K562 (cell line): ENCODE measurements around the gene ANO6. TPM values are rescaled to one million over a fixed set of nuclear protein-coding genes. Genes with fewer than 3 reads are reported as not detected.

Experiments
- CBFA2T2 ChIP-seq: fragments of 450-650 bp; conservative IDR thresholded peaks from 2 replicates; pipeline ENCODE4 v1.6.1; 2017; ENCODE audit warnings: mild to moderate bottlenecking
- HDGF ChIP-seq: fragments of 450-650 bp; IDR thresholded peaks from 2 replicates; pipeline ENCODE4 v1.6.1; 2016
- TBL1XR1 ChIP-seq, 2 experiments: IDR thresholded peaks; 2 replicates each; pipeline ENCODE4 v1.6.1; 2012; ENCODE audit warnings: improper control_type of control experiment in 2 of 2, low read length in 2 of 2, mild to moderate bottlenecking in 1 of 2
- polyA plus RNA-seq, 8 experiments: library from polyadenylated mRNA; depleted of rRNA in 4 of 8; stranded (reverse) in 5 of 8; unstranded in 3 of 8; fragments of >200 nt; fragmentation: Nextera tagmentation in 2 of 8; fragmentation: Illumina TruSeq in 1 of 8; extraction: Ambion mirVana in 2 of 8; extraction: Trizol in 1 of 8; gene quantifications; 2 replicates each; pipeline versions ENCODE4 v1.2.1 to v1.2.3, GENCODE V29; 2011 to 2014; ENCODE audit warnings: inconsistent platforms in 1 of 8, missing spikeins in 1 of 8
- total RNA-seq, 7 experiments: library from RNA; depleted of rRNA in 6 of 7; stranded (reverse); fragments of >200 nt in 6 of 7; fragmentation: Illumina TruSeq in 2 of 7; extraction: Trizol in 2 of 7; gene quantifications; 2 replicates each; pipeline versions ENCODE4 v1.2.1 to v1.2.3, GENCODE V29; 2011 to 2021; ENCODE audit warnings: low replicate concordance in 1 of 7
- TF ChIP-seq, protein P1 (sequence below), 2 experiments: fragments of 450-650 bp in 1 of 2; sonication (generic) in 1 of 2; formaldehyde crosslinking in 1 of 2; IDR thresholded peaks; 2 replicates each; pipeline versions ENCODE4 v1.7.1 to v1.9.0; 2016 to 2022; ENCODE audit warnings: inconsistent platforms in 1 of 2, mild to moderate bottlenecking in 1 of 2, missing genetic modification reagents in 1 of 2
- TF ChIP-seq, protein P2 (sequence below), 3 experiments: fragments of 200-800 bp in 1 of 3; fragments of 250-450 bp in 1 of 3; fragments of 450-650 bp in 1 of 3; sonication (Bioruptor Pico) in 1 of 3; sonication (Bioruptor generic) in 1 of 3; formaldehyde crosslinking in 1 of 3; IDR thresholded peaks; 2 replicates each; pipeline versions ENCODE4 v1.6.1 to v1.8.0; 2016 to 2022; ENCODE audit warnings: mild to moderate bottlenecking in 2 of 3, missing genetic modification characterization in 2 of 3, missing compliant biosample characterization in 1 of 3, moderate library complexity in 1 of 3
- TF ChIP-seq, protein P3 (sequence below): fragments of 200-800 bp; sonication (Bioruptor generic); IDR thresholded peaks from 2 replicates; pipeline ENCODE4 v1.6.1; 2017; ENCODE audit warnings: missing genetic modification characterization, missing compliant biosample characterization
- TF ChIP-seq, protein P4 (sequence below): sonication (generic); formaldehyde crosslinking; IDR thresholded peaks from 2 replicates; pipeline ENCODE4 v1.8.1; 2022; ENCODE audit warnings: missing genetic modification reagents

ANO6 gene
- total and polyA plus RNA-seq, 9 of the 15 experiments (the other 6 are each of a cell fraction or from before 2014, with no cell fraction given), result 3.5 to 24.7 (median 20.3) TPM

DNA sequence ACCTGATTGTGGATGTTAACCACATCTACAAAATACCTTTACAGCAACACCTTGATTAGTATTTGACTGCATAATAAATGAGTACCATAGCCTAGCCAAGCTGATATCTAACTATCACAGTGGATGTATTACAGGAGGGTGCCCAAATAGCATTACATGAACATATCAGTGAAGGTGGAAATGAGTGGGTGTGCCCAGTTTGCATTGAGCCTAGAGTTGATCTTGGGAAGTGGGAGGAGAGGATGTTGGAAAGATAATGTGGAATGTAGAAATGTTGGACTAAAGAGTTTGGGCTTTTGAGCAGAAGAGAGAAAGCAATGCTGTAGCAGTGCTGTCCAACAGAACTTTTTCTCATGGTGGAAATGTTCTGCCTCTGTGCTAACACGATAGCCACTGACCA is 98.9 kb downstream of the ANO6 start (continued):
- TF ChIP-seq, protein P1, sequence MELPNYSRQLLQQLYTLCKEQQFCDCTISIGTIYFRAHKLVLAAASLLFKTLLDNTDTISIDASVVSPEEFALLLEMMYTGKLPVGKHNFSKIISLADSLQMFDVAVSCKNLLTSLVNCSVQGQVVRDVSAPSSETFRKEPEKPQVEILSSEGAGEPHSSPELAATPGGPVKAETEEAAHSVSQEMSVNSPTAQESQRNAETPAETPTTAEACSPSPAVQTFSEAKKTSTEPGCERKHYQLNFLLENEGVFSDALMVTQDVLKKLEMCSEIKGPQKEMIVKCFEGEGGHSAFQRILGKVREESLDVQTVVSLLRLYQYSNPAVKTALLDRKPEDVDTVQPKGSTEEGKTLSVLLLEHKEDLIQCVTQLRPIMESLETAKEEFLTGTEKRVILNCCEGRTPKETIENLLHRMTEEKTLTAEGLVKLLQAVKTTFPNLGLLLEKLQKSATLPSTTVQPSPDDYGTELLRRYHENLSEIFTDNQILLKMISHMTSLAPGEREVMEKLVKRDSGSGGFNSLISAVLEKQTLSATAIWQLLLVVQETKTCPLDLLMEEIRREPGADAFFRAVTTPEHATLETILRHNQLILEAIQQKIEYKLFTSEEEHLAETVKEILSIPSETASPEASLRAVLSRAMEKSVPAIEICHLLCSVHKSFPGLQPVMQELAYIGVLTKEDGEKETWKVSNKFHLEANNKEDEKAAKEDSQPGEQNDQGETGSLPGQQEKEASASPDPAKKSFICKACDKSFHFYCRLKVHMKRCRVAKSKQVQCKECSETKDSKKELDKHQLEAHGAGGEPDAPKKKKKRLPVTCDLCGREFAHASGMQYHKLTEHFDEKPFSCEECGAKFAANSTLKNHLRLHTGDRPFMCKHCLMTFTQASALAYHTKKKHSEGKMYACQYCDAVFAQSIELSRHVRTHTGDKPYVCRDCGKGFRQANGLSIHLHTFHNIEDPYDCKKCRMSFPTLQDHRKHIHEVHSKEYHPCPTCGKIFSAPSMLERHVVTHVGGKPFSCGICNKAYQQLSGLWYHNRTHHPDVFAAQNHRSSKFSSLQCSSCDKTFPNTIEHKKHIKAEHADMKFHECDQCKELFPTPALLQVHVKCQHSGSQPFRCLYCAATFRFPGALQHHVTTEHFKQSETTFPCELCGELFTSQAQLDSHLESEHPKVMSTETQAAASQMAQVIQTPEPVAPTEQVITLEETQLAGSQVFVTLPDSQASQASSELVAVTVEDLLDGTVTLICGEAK (IDR thresholded peaks at IDR 0.05), result no peak
- TF ChIP-seq, protein P1 (CRISPR knock-in tag; IDR thresholded peaks at IDR 0.05), result no peak
- TF ChIP-seq, protein P2, sequence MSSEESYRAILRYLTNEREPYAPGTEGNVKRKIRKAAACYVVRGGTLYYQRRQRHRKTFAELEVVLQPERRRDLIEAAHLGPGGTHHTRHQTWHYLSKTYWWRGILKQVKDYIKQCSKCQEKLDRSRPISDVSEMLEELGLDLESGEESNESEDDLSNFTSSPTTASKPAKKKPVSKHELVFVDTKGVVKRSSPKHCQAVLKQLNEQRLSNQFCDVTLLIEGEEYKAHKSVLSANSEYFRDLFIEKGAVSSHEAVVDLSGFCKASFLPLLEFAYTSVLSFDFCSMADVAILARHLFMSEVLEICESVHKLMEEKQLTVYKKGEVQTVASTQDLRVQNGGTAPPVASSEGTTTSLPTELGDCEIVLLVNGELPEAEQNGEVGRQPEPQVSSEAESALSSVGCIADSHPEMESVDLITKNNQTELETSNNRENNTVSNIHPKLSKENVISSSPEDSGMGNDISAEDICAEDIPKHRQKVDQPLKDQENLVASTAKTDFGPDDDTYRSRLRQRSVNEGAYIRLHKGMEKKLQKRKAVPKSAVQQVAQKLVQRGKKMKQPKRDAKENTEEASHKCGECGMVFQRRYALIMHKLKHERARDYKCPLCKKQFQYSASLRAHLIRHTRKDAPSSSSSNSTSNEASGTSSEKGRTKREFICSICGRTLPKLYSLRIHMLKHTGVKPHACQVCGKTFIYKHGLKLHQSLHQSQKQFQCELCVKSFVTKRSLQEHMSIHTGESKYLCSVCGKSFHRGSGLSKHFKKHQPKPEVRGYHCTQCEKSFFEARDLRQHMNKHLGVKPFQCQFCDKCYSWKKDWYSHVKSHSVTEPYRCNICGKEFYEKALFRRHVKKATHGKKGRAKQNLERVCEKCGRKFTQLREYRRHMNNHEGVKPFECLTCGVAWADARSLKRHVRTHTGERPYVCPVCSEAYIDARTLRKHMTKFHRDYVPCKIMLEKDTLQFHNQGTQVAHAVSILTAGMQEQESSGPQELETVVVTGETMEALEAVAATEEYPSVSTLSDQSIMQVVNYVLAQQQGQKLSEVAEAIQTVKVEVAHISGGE (CRISPR knock-in tag; IDR thresholded peaks at IDR 0.05), result no peak
- TF ChIP-seq, protein P3, sequence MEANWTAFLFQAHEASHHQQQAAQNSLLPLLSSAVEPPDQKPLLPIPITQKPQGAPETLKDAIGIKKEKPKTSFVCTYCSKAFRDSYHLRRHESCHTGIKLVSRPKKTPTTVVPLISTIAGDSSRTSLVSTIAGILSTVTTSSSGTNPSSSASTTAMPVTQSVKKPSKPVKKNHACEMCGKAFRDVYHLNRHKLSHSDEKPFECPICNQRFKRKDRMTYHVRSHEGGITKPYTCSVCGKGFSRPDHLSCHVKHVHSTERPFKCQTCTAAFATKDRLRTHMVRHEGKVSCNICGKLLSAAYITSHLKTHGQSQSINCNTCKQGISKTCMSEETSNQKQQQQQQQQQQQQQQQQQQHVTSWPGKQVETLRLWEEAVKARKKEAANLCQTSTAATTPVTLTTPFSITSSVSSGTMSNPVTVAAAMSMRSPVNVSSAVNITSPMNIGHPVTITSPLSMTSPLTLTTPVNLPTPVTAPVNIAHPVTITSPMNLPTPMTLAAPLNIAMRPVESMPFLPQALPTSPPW, result no peak
- TF ChIP-seq TBL1XR1 (IDR thresholded peaks at IDR 0.05; ENCODE audit: low read length in 2 of 2), result no peak
- TF ChIP-seq, protein P4, sequence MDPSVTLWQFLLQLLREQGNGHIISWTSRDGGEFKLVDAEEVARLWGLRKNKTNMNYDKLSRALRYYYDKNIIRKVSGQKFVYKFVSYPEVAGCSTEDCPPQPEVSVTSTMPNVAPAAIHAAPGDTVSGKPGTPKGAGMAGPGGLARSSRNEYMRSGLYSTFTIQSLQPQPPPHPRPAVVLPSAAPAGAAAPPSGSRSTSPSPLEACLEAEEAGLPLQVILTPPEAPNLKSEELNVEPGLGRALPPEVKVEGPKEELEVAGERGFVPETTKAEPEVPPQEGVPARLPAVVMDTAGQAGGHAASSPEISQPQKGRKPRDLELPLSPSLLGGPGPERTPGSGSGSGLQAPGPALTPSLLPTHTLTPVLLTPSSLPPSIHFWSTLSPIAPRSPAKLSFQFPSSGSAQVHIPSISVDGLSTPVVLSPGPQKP (CRISPR knock-in tag), result no peak
- TF ChIP-seq HDGF, result no peak
- no peak for TF ChIP-seq CBFA2T2
- TF ChIP-seq, all 486 proteins: peak for 0
